Astrocyte (in vitro differentiated cells and primary cell): ENCODE measurements around the gene DCAF7. TPM values are rescaled to one million over a fixed set of nuclear protein-coding genes. Genes with fewer than 3 reads are reported as not detected.

Experiments
- DNase-seq: peaks from one replicate; pipeline ENCODE4 v3.0.0-alpha.2; 2010; ENCODE audit warnings: low read depth
- FAIRE-seq: peaks from 2 replicates; lab custom pipeline; 2011; peaks lifted over from hg19 to GRCh38; lab: Jason Lieb, UNC
- H2AFZ ChIP-seq: 2 replicates; pipeline ENCODE4 v1.6.0; 2012; ENCODE audit warnings: low read depth, low read length, inconsistent platforms
- H3K27ac ChIP-seq: 2 replicates; pipeline ENCODE4 v1.5.1; 2011; ENCODE audit warnings: low read depth, low read length, inconsistent platforms
- H3K27me3 ChIP-seq: 2 replicates; pipeline ENCODE4 v1.6.0; 2011; ENCODE audit warnings: low read length, inconsistent platforms; ENCODE audit not compliant: insufficient read depth
- H3K36me3 ChIP-seq: 2 replicates; pipeline ENCODE4 v1.5.1; 2011; ENCODE audit warnings: low read length, inconsistent platforms; ENCODE audit not compliant: insufficient read depth
- H3K4me1 ChIP-seq: 2 replicates; pipeline ENCODE4 v1.5.1; 2011; ENCODE audit warnings: low read length, inconsistent platforms; ENCODE audit not compliant: insufficient read depth
- H3K4me2 ChIP-seq: 2 replicates; pipeline ENCODE4 v1.6.0; 2012; ENCODE audit warnings: low read length, inconsistent platforms
- H3K4me3 ChIP-seq: 2 replicates; pipeline ENCODE4 v1.5.1; 2011; ENCODE audit warnings: low read depth, mild to moderate bottlenecking, low read length, inconsistent platforms; ENCODE audit not compliant: insufficient read depth
- H3K79me2 ChIP-seq: 2 replicates; pipeline ENCODE4 v1.6.0; 2012; ENCODE audit warnings: mild to moderate bottlenecking, low read length, inconsistent platforms; ENCODE audit not compliant: insufficient read depth
- H3K9ac ChIP-seq: 2 replicates; pipeline ENCODE4 v1.6.0; 2012; ENCODE audit warnings: mild to moderate bottlenecking, low read length, inconsistent platforms
- H3K9me3 ChIP-seq: 2 replicates; pipeline ENCODE4 v1.5.1; 2012; ENCODE audit warnings: low read depth, mild to moderate bottlenecking, low read length, inconsistent platforms; ENCODE audit not compliant: insufficient read depth
- H4K20me1 ChIP-seq: 2 replicates; pipeline ENCODE4 v1.6.0; 2012; ENCODE audit warnings: low read length, inconsistent platforms; ENCODE audit not compliant: insufficient read depth
- H3K27ac Mint-ChIP-seq: one replicate; pipeline ENCODE4 v1.8.0; 2021; ENCODE audit warnings: mild to moderate bottlenecking, mixed read lengths; ENCODE audit not compliant: unreplicated experiment
- H3K27me3 Mint-ChIP-seq: one replicate; pipeline ENCODE4 v1.8.0; 2021; ENCODE audit warnings: low read depth, mixed read lengths; ENCODE audit not compliant: unreplicated experiment
- H3K36me3 Mint-ChIP-seq: one replicate; pipeline ENCODE4 v1.8.0; 2021; ENCODE audit warnings: low read depth, mixed read lengths; ENCODE audit not compliant: unreplicated experiment
- H3K4me1 Mint-ChIP-seq: one replicate; pipeline ENCODE4 v1.8.0; 2021; ENCODE audit warnings: low read depth, mixed read lengths; ENCODE audit not compliant: unreplicated experiment
- H3K4me3 Mint-ChIP-seq: one replicate; pipeline ENCODE4 v1.8.0; 2021; ENCODE audit warnings: mild to moderate bottlenecking, moderate library complexity, mixed read lengths; ENCODE audit not compliant: unreplicated experiment
- H3K9me3 Mint-ChIP-seq: one replicate; pipeline ENCODE4 v1.8.0; 2021; ENCODE audit warnings: mild to moderate bottlenecking, mixed read lengths; ENCODE audit not compliant: unreplicated experiment
- EZH2 ChIP-seq: IDR thresholded peaks from 2 replicates; pipeline ENCODE4 v1.6.1; 2012; ENCODE audit warnings: mild to moderate bottlenecking, low read length, inconsistent platforms; ENCODE audit not compliant: insufficient read depth
- total RNA-seq: library from RNA; stranded (reverse); gene quantifications from 2 replicates; pipeline ENCODE4 v1.2.1, GENCODE V29; 2021
- TF ChIP-seq, protein P1 (sequence below): IDR thresholded peaks from 2 replicates; pipeline ENCODE4 v1.5.1; 2011; ENCODE audit warnings: low read depth, mild to moderate bottlenecking, inconsistent platforms, low read length, moderate library complexity; ENCODE audit not compliant: insufficient read depth

The DCAF7 gene
- total RNA-seq, 1 donor from 2014 or later: 84.2 TPM

DNA sequence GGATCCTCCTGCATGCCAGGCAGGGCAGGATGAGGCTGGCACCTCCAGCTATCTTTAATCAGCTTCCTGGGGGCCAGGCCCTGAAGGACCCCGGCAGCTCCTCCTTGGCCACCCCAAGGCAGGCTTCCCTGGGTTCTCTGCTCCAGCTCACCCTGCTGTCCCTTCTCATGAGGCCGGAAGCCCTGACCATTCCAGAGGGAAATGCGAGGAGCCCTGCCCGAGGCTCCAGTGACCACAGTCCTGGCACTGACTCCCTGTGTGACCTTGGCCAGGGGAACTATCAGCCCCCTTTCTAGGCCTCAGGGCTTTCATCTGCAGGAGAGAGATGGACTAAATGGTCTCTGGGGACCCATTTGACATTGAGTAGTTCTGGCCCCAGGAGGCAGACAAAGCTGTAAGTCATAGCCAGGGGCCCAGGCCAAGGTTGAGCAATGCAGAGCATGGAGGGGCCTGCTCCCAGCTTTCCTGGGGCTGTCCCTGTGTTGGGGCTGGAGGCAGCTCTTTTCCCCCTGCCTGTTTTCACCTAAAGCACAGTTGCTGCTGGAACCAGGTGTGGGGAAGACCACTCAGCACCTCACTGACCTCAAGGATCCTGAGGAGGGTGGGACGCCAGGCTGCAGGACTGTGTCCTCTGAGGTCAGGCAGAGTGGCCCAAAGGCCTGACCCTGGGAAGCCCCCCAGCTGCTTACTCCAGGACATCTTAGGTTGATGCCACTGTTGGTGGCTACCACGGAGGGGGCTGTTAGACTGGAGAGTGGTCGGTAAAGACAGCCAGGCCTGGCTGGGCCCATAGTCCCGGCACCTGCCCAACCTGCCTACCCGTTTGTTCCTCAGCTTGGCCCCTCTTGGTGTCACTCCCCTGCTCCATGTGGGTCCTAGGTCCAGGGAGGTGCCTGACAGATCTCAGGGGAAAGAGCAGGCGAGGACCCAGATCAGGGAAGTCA lies 19.0 kb upstream of the DCAF7 start:
- Histone ChIP-seq H3K4me3 (no peak overlapping the region), H4K20me1 (no peaks in the 10 kb centered on the region), H3K9ac (no peak overlapping the region), H3K36me3 (no peaks in the 10 kb centered on the region), H2AFZ (no peak overlapping the region), H3K27ac (no peak overlapping the region), H3K4me1 (no peaks in the 10 kb centered on the region), H3K9me3 (no peaks in the 10 kb centered on the region), H3K4me2 (no peak overlapping the region), H3K27me3 (peaks cover 13% of the 10 kb centered on the region), H3K79me2 (no peaks in the 10 kb centered on the region)
- peaks cover 43% of the 10 kb centered on the region for H3K27me3 Mint-ChIP-seq
- no peak for FAIRE-seq
- H3K9me3 Mint-ChIP-seq: no peaks in the 10 kb centered on the region
- H3K4me1 Mint-ChIP-seq: no peaks in the 10 kb centered on the region
- no peak overlapping the region for H3K4me3 Mint-ChIP-seq
- no peak for DNase-seq
- no peak overlapping the region for H3K27ac Mint-ChIP-seq
- no peak for TF ChIP-seq EZH2
- TF ChIP-seq, protein P1, sequence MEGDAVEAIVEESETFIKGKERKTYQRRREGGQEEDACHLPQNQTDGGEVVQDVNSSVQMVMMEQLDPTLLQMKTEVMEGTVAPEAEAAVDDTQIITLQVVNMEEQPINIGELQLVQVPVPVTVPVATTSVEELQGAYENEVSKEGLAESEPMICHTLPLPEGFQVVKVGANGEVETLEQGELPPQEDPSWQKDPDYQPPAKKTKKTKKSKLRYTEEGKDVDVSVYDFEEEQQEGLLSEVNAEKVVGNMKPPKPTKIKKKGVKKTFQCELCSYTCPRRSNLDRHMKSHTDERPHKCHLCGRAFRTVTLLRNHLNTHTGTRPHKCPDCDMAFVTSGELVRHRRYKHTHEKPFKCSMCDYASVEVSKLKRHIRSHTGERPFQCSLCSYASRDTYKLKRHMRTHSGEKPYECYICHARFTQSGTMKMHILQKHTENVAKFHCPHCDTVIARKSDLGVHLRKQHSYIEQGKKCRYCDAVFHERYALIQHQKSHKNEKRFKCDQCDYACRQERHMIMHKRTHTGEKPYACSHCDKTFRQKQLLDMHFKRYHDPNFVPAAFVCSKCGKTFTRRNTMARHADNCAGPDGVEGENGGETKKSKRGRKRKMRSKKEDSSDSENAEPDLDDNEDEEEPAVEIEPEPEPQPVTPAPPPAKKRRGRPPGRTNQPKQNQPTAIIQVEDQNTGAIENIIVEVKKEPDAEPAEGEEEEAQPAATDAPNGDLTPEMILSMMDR: no peak
- H3K36me3 Mint-ChIP-seq: no peaks in the 10 kb centered on the region

DNA sequence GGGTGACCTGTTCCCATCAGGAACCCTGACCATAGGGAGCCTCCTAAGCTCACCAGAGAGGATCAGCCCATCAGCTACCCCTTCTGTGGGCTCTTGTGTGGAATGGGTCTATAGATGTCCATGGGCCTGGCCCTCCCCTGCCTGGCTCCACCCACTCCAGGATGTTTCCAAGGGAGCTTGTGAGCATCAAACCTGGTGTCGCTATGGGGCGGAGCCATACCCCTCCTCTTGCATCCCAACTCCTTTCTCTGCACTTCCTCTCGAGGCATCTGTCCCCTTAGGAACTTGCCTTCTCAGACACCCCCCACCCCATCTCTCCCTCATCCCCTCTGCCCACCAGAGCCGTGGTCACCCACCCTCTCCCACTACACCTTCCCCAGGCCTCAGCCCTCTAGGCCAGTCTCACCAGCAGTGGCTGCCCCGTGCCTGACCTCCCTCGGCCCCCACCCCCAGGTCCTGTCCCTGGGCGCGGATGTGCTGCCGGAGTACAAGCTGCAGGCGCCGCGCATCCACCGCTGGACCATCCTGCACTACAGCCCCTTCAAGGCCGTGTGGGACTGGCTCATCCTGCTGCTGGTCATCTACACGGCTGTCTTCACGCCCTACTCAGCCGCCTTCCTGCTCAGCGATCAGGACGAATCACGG lies 16.7 kb upstream of the DCAF7 start:
- DNase-seq: no peak
- Mint-ChIP-seq H3K27ac (no peak overlapping the region), H3K4me3 (no peak overlapping the region), H3K9me3 (no peaks in the 10 kb centered on the region), H3K4me1 (no peaks in the 10 kb centered on the region), H3K36me3 (no peaks in the 10 kb centered on the region), H3K27me3 (peaks cover 47% of the 10 kb centered on the region)
- no peaks in the 10 kb centered on the region for H3K36me3 ChIP-seq
- H3K4me2 ChIP-seq: no peak overlapping the region
- no peak overlapping the region for H3K27ac ChIP-seq
- TF ChIP-seq, protein P1: no peak
- TF ChIP-seq EZH2: no peak
- H3K4me3 ChIP-seq: no peak overlapping the region
- H3K9ac ChIP-seq: no peak overlapping the region
- H3K9me3 ChIP-seq: no peaks in the 10 kb centered on the region
- H3K4me1 ChIP-seq: peaks cover 7% of the 10 kb centered on the region
- H3K79me2 ChIP-seq: no peaks in the 10 kb centered on the region
- H3K27me3 ChIP-seq: peaks cover 17% of the 10 kb centered on the region
- H4K20me1 ChIP-seq: no peaks in the 10 kb centered on the region
- H2AFZ ChIP-seq: no peak overlapping the region
- no peak for FAIRE-seq
